DOHH2 (cell line): ENCODE data around the gene TARS3.

ENCODE experiments used
- EZH2phosphoT487 ChIP-seq: fragments of 200-600 bp; sonication (generic); IDR thresholded peaks from 2 replicates; pipeline ENCODE4 v1.6.1; 2017; ENCODE audit warnings: borderline replicate concordance, mild to moderate bottlenecking, antibody characterized with exemption, low read length, moderate library complexity, mixed read lengths
- TF ChIP-seq, protein P1 (sequence below): fragments of 200-600 bp; sonication (generic); IDR thresholded peaks from one replicate; pipeline ENCODE4 v1.5.1; 2014; ENCODE audit warnings: antibody characterized with exemption, mild to moderate bottlenecking, low read depth, low read length; ENCODE audit not compliant: poor library complexity, severe bottlenecking

DNA sequence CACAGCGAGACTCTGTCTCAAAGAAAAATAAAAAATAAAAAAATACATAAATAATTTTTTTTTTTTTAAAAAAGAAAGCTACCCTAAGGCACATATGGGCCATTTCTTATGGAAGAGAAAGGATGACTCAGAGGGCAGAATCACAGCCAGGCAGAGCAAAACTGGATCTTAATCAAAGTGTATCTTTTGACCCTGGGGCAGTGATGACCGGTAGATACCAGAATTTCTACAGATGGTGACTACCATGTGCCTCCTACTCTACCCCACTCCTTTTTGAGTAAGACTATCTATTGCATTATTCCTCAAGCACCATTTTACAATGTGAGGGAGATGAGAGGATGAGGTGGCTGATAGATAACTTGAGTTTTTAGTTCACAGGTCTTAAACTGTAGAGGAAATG is 26.0 kb downstream of the TARS3 start:
- TF ChIP-seq, protein P1, sequence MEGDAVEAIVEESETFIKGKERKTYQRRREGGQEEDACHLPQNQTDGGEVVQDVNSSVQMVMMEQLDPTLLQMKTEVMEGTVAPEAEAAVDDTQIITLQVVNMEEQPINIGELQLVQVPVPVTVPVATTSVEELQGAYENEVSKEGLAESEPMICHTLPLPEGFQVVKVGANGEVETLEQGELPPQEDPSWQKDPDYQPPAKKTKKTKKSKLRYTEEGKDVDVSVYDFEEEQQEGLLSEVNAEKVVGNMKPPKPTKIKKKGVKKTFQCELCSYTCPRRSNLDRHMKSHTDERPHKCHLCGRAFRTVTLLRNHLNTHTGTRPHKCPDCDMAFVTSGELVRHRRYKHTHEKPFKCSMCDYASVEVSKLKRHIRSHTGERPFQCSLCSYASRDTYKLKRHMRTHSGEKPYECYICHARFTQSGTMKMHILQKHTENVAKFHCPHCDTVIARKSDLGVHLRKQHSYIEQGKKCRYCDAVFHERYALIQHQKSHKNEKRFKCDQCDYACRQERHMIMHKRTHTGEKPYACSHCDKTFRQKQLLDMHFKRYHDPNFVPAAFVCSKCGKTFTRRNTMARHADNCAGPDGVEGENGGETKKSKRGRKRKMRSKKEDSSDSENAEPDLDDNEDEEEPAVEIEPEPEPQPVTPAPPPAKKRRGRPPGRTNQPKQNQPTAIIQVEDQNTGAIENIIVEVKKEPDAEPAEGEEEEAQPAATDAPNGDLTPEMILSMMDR = no peak
- TF ChIP-seq EZH2phosphoT487 = no peak
